NCI-H82 (cell line): ENCODE data around the gene RNU1-3.
"Not testable (repeated sequence)": the region's sequence is repeated elsewhere in the genome, so short reads cannot be mapped to it uniquely, and the experiment has no call there.

Experiments used
- DNase-seq: peaks from one replicate; lab custom pipeline; 2025; lab: John Stamatoyannopoulos, UW

Gene RNU1-3

DNA sequence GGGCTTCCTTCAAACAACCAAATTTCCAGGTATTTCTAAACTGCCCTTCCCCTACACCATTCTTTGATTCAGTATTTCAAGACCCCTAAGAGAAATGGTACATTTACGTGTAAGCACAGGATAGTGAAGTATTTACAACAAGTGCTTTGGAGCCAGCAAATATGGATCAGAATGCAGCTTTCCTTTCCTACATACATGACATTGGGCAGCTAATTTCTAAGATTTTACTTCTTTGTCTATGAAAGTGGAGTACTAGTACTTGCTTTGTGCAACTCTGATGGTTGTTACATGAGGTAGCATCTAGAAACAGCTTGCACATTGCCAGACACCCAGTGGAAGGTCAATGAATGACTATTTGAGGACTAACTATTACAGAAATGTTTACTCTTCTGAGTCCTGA lies 15.2 kb downstream of the RNU1-3 start:
- DNase-seq: not testable (repeated sequence)

DNA sequence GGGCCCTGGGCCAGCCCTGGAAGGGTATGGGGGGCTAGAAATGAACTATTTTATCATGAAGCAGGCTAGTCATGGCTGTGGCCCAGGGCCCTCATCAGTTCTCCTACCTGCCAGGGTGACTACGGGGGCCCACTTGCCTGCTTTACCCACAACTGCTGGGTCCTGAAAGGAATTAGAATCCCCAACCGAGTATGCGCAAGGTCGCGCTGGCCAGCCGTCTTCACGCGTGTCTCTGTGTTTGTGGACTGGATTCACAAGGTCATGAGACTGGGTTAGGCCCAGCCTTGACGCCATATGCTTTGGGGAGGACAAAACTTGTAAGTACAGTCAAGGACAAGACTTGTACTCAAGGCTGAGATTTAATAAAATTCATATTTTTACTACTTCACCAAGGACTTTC lies 16.8 kb downstream of the RNU1-3 start:
- not testable (repeated sequence) for DNase-seq

GRCh38 chr1:16649390-16649789 lies 17.4 kb downstream of the RNU1-3 start:
- not testable (repeated sequence) for DNase-seq

- not testable (repeated sequence) for DNase-seq
Observed at GRCh38 chr1:16648756-16649155, 18.0 kb downstream of the RNU1-3 start.

DNA sequence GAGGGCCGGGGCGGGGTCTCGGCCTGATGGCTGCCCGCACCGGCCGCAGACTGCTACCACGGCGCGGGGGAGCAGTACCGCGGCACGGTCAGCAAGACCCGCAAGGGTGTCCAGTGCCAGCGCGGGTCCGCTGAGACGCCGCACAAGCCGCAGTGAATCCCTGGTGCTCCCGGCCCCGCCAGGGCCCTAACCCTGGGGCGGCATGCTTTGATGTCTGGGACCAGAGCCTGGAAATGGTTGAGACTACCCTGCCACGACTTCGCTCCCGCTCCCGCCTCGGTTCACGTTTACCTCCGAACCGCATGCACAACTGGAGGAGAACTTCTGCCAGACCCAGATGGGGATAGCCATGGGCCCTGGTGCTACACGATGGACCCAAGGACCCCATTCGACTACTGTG lies 18.5 kb downstream of the RNU1-3 start:
- not testable (repeated sequence) for DNase-seq

- not testable (repeated sequence) for DNase-seq
Observed at GRCh38 chr1:16647179-16648176, 19.3 kb downstream of the RNU1-3 start.

DNA sequence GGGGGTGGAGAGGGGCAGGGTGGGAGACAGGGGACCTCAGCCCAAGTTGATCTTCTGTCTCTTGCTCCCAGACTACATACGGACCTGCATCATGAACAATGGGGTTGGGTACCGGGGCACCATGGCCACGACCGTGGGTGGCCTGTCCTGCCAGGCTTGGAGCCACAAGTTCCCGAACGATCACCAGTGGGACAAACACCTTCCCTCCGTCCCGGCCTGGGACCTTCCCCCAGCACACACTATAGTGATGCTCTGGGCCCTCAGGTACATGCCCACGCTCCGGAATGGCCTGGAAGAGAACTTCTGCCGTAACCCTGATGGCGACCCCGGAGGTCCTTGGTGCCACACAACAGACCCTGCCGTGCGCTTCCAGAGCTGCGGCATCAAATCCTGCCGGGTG lies 20.0 kb downstream of the RNU1-3 start:
- not testable (repeated sequence) for DNase-seq

DNA sequence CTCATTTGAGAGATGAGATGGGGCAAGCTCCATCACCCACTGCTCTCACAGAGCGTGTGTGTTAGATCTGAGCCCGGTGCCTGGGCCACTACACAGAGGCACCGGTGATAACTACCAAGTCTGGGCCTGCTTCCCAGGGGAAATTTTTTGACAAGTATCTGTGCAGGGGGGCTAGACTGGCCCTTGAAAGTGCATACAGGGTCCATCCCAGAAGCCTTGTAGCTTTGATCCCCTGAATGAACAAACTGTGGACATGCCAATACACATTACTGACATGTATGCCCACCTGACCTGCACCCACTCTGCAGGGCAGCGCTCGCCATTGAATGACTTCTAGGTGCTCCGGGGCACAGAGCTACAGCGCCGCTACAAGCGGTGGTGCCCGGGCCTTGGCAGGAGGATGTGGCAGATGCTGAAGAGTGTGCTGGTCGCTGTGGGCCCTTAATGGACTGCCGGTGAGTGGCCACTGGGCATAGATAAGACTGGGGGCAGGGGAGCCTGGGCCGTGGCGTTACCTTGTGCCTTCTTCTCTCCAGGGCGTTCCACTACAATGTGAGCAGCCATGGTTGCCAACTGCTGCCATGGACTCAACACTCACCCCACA lies 20.6 kb downstream of the RNU1-3 start:
- not testable (repeated sequence) for DNase-seq

GRCh38 chr1:16645271-16646060 lies 21.3 kb downstream of the RNU1-3 start:
- not testable (repeated sequence) for DNase-seq

GRCh38 chr1:16644482-16645270 lies 22.1 kb downstream of the RNU1-3 start:
- peak; percentile 99 for DNase-seq

- no peak for DNase-seq
Observed at GRCh38 chr1:16644193-16644481, 22.6 kb downstream of the RNU1-3 start.

DNA sequence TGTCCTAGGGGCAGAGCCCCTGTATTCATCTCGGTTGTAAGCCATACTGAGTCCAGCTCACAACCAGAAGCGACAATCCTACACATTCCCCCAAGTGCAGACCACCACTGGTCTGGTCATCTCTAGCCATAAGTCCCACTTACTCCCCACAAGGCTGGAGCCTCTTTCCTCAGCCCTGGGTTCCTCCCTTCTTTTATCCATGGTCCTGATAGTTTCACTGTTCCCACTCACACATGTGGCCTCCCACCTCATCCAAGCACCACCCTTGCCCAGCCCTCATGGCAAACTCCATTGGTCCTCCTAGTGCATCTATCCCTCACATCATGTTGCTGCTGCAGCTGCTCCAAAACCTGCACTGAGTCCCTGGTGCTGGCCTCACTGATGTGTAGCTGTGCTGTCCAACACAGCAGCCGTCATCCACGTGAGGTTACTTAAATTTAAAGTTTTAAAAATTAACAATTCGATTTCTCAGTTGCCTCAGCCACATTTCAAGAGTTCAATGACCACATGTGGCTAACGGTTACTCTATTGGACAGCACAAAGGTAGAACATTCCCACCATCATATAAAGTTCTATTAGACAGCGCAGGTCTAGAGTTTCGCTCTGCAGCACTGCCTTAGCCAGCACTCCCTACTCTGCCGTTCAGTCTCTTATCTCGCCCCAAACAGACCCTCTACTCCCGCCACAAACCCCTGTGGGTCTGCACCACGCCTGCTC lies 23.1 kb downstream of the RNU1-3 start:
- peak; percentile 71 for DNase-seq

GRCh38 chr1:16643001-16643411 lies 23.7 kb downstream of the RNU1-3 start:
- DNase-seq: not testable (repeated sequence)

GRCh38 chr1:16642025-16642966 lies 24.5 kb downstream of the RNU1-3 start:
- not testable (repeated sequence) for DNase-seq

DNA sequence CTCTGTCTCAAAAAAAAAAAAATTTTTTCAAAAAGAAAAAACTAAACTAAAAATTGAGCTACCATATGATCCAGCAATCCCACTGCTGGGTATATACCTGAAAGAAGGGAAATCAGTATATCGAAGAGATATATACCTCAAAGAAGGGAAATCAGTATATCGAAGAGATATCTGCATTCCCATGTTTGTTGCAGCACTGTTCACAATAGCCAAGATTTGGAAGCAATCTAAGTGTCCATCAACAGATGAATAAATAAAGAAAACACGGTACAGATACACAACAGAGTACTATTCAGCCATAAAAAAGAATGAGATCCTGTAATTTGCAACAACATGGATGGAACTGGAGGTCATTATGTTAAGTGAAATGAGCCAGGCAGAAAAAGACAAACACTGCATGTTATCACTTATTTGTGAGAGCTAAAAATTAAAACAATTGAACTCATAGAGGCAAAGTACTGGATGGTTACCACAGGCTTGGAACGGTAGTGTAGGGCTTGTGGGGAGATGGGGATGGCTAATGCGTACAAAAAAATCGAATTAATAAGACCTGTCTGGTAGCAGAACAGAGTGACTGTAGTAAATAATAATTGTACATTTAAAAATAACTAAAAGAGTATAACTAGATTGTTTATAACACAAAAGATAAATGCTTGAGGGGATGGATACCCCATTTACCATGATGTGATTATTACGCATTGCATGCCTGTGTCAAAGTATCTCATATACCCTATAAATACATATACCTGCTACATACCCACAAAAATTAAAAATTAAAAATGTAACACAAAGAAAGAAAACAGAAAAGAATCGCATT lies 25.4 kb downstream of the RNU1-3 start:
- not testable (repeated sequence) for DNase-seq

DNA sequence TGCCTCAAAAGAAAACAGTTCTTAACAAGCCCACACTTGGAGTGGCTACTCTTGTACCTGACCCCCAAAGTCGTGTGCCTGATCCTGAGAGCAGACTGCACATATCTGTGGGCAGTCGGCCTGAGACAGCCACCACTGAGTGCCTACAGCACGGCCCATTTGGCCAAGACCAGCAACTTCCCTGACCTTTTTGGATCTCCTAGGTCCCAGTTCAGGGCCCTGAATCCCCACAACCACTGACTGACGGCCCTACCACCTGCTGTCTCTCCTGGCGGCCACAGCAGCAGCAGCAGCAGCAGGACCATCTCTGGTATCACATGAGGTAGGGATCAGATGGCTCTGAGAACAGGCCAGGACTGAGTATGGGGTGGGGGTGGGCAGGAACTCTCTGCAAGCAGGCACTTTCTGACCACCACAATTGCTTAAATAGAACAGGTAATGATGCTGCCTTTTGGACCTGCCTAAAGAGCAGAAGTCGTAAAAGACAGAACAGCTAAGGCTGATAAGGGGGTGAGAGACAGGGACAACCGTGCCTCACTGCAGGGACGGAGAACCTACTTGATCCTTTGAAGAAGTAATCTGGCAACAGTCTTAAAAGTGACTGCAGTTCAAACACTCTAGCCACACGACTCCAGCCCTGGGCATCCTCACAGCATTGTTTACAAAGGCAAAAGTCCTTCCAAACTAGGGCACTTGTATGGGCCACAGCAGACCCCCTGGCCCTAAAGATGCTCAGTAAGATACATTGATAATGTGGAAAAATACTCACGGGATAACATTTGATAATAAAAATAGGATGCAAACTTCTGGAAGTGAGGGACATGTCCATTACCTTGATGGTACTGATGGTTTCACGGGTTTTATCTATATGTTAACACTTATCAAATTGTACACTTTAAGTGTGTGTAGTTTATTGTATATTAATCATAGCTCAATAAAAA lies 27.4 kb downstream of the RNU1-3 start:
- not testable (repeated sequence) for DNase-seq

DNA sequence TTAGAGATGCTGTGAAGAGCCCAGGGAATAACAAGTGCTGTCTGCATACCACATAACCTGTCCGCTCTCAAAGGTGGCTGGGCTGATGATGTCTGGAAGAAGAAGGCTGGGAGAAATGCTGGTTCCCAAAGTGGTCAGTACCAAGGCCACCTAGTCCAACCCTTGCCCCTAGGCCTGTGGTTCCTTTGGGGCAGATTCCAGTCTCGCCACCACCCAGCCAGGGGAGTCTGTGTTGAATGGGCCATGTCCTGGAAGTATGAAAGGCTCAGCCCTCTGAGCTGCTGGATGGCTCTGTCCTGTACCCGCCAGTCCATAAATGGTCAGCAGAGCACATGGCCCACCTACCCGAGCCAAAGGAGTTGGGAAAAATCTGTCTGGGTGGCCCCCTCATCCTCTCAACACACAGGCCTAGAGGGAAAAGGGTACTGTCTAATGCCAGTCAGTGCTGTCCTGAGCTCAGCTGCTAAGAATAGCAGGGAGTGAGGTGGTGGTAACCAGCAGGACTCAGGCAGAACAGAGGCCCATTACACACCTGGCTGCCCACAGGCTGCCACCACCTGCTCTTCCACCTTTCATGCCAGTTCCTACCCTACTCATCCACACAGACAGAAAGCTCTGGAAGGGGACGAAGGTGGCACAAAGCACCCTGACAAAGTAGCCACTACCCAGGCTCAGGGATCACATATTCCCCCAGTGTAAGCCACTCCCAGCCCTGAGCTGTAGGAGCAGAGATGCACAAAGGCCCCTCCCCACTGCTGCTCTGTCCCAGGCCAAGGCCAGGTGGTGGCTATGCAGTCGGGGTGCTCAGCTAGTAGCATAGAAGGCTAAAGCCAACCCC lies 28.6 kb downstream of the RNU1-3 start:
- not testable (repeated sequence) for DNase-seq
